GM23338 (cell line): Measurements from ENCODE around the gene BCR.

Experiments used
- CREB1 ChIP-seq: fragments of 250-450 bp; sonication (Bioruptor Pico); IDR thresholded peaks from 2 replicates; pipeline ENCODE4 v1.5.0; 2020; ENCODE audit warnings: low read depth, mild to moderate bottlenecking, moderate library complexity
- CTCF ChIP-seq, 2 experiments: fragments of 200-600 bp in 1 of 2; sonication (generic) in 1 of 2; conservative IDR thresholded peaks; 2 replicates each; pipeline versions ENCODE4 v1.5.1 to v1.6.1; 2016 to 2017; ENCODE audit warnings: antibody characterized with exemption in 2 of 2, low read depth in 2 of 2, mild to moderate bottlenecking in 2 of 2, moderate library complexity in 1 of 2
- EZH2 ChIP-seq: fragments of 200-600 bp; sonication (generic); IDR thresholded peaks from one replicate; pipeline ENCODE4 v1.8.0; 2017; ENCODE audit warnings: antibody characterized with exemption, mild to moderate bottlenecking, low read depth; ENCODE audit not compliant: unreplicated experiment
- EZH2phosphoT487 ChIP-seq: fragments of 200-600 bp; sonication (generic); IDR thresholded peaks from one replicate; pipeline ENCODE4 v1.8.1; 2018; ENCODE audit warnings: antibody characterized with exemption; ENCODE audit not compliant: unreplicated experiment
- NANOG ChIP-seq: IDR thresholded peaks from 2 replicates; pipeline ENCODE4 v1.6.1; 2016; ENCODE audit warnings: antibody characterized with exemption, borderline replicate concordance
- REST ChIP-seq: IDR thresholded peaks from one replicate; pipeline ENCODE4 v1.6.1; 2018; ENCODE audit warnings: antibody characterized with exemption; ENCODE audit not compliant: unreplicated experiment

GRCh38 chr22:23164091-23164490 lies 16.2 kb upstream of the BCR start:
- TF ChIP-seq EZH2phosphoT487, result no peak
- TF ChIP-seq CTCF (conservative IDR thresholded peaks at IDR 0.05; ENCODE audit: low read depth in 2 of 2), result no peak
- no peak for TF ChIP-seq EZH2
- TF ChIP-seq REST, result no peak
- TF ChIP-seq CREB1 (CRISPR knock-in tag), result no peak
- TF ChIP-seq NANOG, result no peak
